NCI-H82 treated with DMSO at 0.1 percent for 48 hours (cell line): ENCODE results near the gene EPB41.
"Not testable (repeated sequence)": the region's sequence is repeated elsewhere in the genome, so short reads cannot be mapped to it uniquely, and the experiment has no call there.

Experiments used
- DNase-seq: peaks from one replicate; lab custom pipeline; 2025; ENCODE audit not compliant: unreplicated experiment; lab: John Stamatoyannopoulos, UW

The EPB41 gene

GRCh38 chr1:29043274-29043965 lies 129.1 kb downstream of the EPB41 start:
- DNase-seq, result no peak

GRCh38 chr1:29044010-29044409 lies 129.6 kb downstream of the EPB41 start:
- DNase-seq, result no peak

GRCh38 chr1:29045663-29046062 lies 131.3 kb downstream of the EPB41 start:
- DNase-seq, result not testable (repeated sequence)

GRCh38 chr1:29047142-29047541 lies 132.8 kb downstream of the EPB41 start:
- no peak for DNase-seq

- peak; percentile 54 for DNase-seq
Observed at GRCh38 chr1:29050166-29050565, 135.8 kb downstream of the EPB41 start.

- DNase-seq, result no peak
Observed at GRCh38 chr1:29052100-29052499, 137.7 kb downstream of the EPB41 start.

- DNase-seq, result no peak
Observed at GRCh38 chr1:29052941-29053340, 138.6 kb downstream of the EPB41 start.

- no peak for DNase-seq
Observed at GRCh38 chr1:29055160-29055559, 140.8 kb downstream of the EPB41 start.

- no peak for DNase-seq
Observed at GRCh38 chr1:29056256-29056655, 141.9 kb downstream of the EPB41 start.

GRCh38 chr1:29057700-29058099 lies 143.3 kb downstream of the EPB41 start:
- DNase-seq, result no peak

- DNase-seq, result no peak
Observed at GRCh38 chr1:29062157-29062942, 148.0 kb downstream of the EPB41 start.

GRCh38 chr1:29064064-29064463 lies 149.7 kb downstream of the EPB41 start:
- no peak for DNase-seq

- DNase-seq, result no peak
Observed at GRCh38 chr1:29077155-29077554, 162.8 kb downstream of the EPB41 start.

- DNase-seq, result not testable (repeated sequence)
Observed at GRCh38 chr1:29079916-29080629, 165.7 kb downstream of the EPB41 start.

- no peak for DNase-seq
Observed at GRCh38 chr1:29081201-29081600, 166.8 kb downstream of the EPB41 start.

GRCh38 chr1:29082519-29082918 lies 168.2 kb downstream of the EPB41 start:
- no peak for DNase-seq

GRCh38 chr1:29083317-29084195 lies 169.2 kb downstream of the EPB41 start:
- DNase-seq, result peak; percentile 30

GRCh38 chr1:29084196-29084521 lies 169.8 kb downstream of the EPB41 start:
- DNase-seq, result no peak

- no peak for DNase-seq
Observed at GRCh38 chr1:29090937-29091618, 176.7 kb downstream of the EPB41 start.

- DNase-seq, result not testable (repeated sequence)
Observed at GRCh38 chr1:29092704-29093103, 178.3 kb downstream of the EPB41 start.
